GM12801 (cell line): ENCODE measurements around the gene OPALIN.

Experiments
- CTCF ChIP-seq: IDR thresholded peaks from one replicate; pipeline ENCODE4 v1.5.1; 2011; ENCODE audit warnings: control low read depth; ENCODE audit not compliant: insufficient read length; ENCODE audit errors: extremely low read depth

The OPALIN gene

GRCh38 chr10:96365571-96365970 lies 6.8 kb upstream of the OPALIN start:
- TF ChIP-seq CTCF = no peak

GRCh38 chr10:96360766-96361165 lies 2.0 kb upstream of the OPALIN start:
- TF ChIP-seq CTCF = no peak

- no peak for TF ChIP-seq CTCF
Observed at GRCh38 chr10:96360331-96360730, 1.5 kb upstream of the OPALIN start.

GRCh38 chr10:96359616-96360015 lies 814 bp upstream of the OPALIN start:
- TF ChIP-seq CTCF = no peak

GRCh38 chr10:96357038-96357620 lies 1.7 kb downstream of the OPALIN start:
- no peak for TF ChIP-seq CTCF

- TF ChIP-seq CTCF = no peak
Observed at GRCh38 chr10:96352582-96352981, 6.2 kb downstream of the OPALIN start.

GRCh38 chr10:96352027-96352426 lies 6.8 kb downstream of the OPALIN start:
- no peak for TF ChIP-seq CTCF
